Measurements from ENCODE around the gene JAM3.

The JAM3 gene

DNA sequence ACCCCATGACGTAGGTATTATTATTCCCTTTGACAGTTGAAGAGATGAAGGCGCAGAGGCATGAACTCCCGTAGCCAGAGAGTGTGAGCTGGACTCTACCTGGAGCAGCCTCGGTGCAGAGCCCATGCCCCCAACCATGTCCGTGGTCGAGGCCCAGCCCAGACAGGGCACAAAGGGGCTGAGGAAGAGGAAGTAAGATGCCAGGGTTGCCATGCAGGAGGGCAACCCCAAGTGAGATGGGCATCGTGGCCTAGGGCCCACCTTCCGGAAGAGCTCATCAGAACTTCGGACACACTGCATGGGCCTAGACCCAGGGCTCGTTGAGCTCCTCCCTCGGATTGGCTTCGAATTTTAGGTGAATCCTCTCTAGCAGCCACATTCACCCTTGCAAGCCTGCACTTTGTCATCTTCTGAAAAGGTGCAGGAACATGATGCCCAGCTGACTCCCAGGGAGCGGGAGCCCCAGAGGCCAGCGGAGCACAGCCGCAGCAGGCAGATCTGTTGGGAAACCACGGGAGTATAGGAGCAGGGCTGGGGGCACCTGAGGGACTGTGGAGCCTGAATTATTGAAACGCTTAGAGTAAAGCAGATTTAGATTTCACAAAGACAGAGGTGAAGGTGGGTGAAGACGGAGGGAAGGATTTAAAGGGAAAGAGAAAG lies 29.0 kb upstream of the JAM3 start:
- DNase-seq (ENCODE audit: low read depth in 3 of 3) = no peak

DNA sequence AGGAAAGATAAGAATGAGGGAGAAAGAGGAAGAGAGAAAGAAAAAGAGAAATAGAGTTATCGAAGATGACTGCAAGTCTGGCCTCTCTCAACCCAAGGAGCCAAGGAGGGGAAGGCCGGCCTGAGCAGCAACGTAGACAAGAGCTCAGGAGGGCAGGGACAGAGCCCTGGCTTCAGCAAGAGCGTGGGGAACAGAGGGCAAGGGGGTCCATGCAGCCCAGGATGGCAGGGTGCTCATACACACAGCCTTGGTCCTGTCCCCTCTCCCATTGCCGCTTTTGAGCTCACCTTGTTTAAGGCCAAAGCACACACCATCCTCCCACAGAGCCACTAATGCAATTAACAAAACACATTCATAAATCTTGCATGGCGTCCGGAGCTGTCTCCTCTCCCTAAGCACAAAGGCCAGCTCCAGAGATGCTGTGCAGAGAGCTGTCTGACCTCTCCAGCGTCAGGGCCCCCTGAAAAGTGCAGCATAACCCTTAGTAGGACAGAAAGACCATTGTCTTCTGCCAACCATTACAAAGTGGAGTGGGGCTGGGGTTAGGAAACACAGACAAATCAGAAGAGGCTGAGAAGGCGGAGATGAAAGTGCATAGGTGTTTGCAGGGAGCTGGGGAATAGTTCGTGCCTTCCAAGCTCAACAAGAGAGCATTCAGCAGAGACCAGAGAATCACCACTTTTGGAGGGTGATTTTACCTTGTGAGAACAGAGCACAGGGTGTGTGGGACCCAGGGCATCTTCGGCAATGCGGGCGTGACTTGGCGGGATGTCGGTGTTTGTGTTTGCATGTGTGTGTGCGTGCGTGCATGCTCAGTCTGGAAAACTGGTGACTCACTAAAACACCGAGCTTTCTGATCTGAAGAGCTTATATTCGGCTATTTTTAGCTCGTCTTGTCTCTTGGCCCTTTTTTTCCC lies 28.2 kb upstream of the JAM3 start:
- DNase-seq (ENCODE audit: low read depth in 3 of 3) = no peak

DNA sequence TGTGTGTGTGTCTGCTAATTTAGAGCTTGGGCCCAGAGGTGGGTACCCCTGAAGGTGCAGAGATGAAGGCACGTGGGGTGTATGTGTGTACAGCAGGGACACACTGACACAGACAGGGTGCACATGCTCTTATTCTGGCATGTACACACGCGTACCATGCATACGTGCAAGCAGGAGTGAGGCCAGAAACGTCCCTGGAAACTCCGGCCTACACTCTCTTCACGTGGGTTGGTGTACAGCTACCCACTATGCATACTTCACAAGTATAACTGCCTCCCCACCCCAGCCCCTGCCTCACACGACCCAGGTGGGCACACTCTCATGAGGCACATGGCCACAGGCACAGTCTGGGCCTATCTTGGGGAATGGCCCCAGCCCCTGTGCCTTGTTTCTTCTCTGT lies 27.5 kb upstream of the JAM3 start:
- DNase-seq (ENCODE audit: low read depth in 3 of 3) = no peak

DNA sequence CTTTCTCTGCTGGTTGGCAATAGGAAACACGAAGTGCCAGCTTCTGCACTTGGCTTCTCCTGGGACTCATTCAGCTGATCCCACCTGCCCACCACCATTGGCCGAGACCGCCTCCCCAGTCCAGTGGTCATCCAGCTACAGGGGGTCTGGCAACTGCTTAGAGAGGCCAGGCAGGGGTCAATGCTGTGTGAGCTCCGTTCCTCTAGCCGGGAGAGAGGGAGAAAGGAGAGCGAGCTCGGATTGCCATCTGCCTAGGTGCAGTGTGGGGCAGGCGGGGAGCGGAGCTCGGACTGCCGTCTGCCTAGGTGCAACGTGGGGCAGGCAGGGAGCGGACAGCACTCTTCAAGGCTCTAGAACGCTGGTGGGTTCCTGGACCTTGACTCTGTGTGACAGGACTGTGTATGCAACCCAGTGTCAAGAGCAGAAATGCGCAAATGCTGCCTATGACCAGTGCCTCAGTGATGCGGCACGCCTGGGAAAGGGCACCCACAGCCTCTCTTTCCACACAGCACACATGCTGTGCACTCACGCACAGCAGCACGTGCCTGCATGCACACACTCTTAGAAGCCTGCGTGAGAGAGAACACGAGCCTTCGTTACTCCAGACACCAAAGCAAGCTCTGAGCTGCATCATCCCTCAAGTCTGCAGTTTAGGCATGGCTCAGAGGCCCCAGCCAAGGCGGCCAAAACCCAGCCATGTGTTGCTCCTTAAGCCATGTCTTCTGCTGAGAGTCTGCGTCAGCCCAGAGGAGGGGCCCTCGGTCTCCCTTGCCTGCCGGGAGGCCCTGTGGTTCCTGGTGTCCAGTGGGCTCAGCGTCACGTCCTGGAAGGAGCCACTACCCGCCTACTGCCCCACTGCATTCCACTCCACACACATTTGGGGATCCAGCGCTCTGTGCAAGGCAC lies 26.8 kb upstream of the JAM3 start:
- DNase-seq (ENCODE audit: low read depth in 3 of 3) = no peak

- no peak for DNase-seq (ENCODE audit: low read depth in 3 of 3)
Observed at GRCh38 chr11:134043821-134044420, 25.0 kb upstream of the JAM3 start.

DNA sequence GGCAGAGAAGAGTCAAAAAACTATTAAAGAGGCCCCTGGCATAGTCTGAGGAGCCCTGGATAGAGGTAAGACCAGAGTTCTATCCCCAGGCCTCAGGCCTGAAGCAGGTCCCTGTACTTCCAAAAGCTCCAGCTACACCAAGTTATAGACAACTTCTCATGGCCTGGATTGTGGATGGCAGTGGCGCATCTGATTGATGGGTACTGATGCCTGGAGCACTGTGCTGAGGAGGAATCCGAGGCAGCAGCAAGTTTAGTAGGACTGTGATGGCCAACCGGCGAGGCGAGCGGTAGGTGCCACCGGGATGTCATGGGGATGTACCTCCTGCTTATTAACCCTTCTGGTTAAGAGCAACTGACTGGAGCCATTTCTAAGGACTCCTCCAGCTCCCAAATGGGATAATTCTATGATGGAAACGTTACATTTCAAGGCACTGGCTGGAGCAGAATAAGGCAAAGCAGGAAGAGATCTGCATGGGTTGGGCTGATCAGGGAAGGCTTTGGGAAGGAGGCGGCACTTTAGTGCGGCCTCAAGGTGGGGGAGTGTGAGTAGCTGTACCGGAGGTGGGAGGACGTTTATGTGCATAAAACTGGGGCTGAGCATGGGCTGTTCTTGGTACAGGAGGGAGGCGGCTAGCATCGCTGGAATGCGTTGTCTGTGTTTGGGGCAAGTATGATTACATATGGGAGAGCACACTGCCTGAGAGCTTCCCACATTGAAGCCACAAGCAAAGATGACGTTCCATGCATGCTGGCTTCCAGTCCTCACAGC lies 24.2 kb upstream of the JAM3 start:
- no peak for DNase-seq (ENCODE audit: low read depth in 3 of 3)

- no peak for DNase-seq (ENCODE audit: low read depth in 3 of 3)
Observed at GRCh38 chr11:134045799-134046635, 22.9 kb upstream of the JAM3 start.

- DNase-seq (ENCODE audit: low read depth in 3 of 3) = no peak
Observed at GRCh38 chr11:134046681-134047449, 22.0 kb upstream of the JAM3 start.

- DNase-seq (ENCODE audit: low read depth in 3 of 3) = no peak
Observed at GRCh38 chr11:134047586-134047999, 21.3 kb upstream of the JAM3 start.

- no peak for DNase-seq (ENCODE audit: low read depth in 3 of 3)
Observed at GRCh38 chr11:134048028-134048427, 20.8 kb upstream of the JAM3 start.

- no peak for DNase-seq (ENCODE audit: low read depth in 3 of 3)
Observed at GRCh38 chr11:134049303-134049702, 19.6 kb upstream of the JAM3 start.

- peak; percentile 40 to 78 (median 52) for DNase-seq (ENCODE audit: low read depth in 3 of 3)
Observed at GRCh38 chr11:134050541-134051383, 18.1 kb upstream of the JAM3 start.

- DNase-seq (ENCODE audit: low read depth in 3 of 3) = no peak
Observed at GRCh38 chr11:134052395-134052987, 16.4 kb upstream of the JAM3 start.

- no peak for DNase-seq (ENCODE audit: low read depth in 3 of 3)
Observed at GRCh38 chr11:134052988-134053945, 15.6 kb upstream of the JAM3 start.

DNA sequence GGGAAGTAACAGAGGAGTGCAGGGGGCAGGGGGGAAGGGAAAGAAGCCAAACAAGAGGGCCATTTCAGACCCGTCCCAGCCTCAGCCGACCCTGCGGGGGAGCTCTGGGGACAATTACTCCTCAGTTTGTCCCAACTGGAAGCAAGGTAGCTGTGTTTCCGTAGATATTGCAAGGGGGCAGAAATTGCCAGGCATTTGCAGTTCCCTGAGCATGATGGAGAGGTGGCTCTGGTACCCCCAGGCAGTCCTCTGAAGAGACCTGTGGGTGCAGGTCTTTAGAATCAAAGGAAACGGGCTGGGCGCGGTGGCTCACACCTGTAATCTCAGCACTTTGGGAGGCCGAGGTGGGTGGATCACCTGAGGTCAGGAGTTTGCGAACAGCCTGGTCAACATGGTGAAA lies 13.8 kb upstream of the JAM3 start:
- no peak for DNase-seq (ENCODE audit: low read depth in 3 of 3)

GRCh38 chr11:134060316-134060715 lies 8.6 kb upstream of the JAM3 start:
- no peak for DNase-seq (ENCODE audit: low read depth in 3 of 3)
